K562 (cell line): ENCODE data around the gene CZIB. TPM values are rescaled to one million over a fixed set of nuclear protein-coding genes. Genes with fewer than 3 reads are reported as not detected.
"Not testable (repeated sequence)": the region's sequence is repeated elsewhere in the genome, so short reads cannot be mapped to it uniquely, and the experiment has no call there.

Source experiments
- ATAC-seq: fragments of 200-7000 bp; cut with Tn5 transposase; 3 replicates; pipeline ENCODE4 v1.9.1; 2020; ENCODE audit warnings: moderate library complexity
- BruUV-seq: library from RNA; stranded (reverse); fragments of 400-500 nt; replicated peaks from 2 replicates; lab custom pipeline; 2021; lab: Mats Ljungman, UMichigan
- CTCF ChIA-PET: fragments of 300-600 bp; formaldehyde crosslinking; extraction: SDS; loops from one replicate; lab custom pipeline; 2021; ENCODE audit warnings: low intra/inter-chr PET ratio; lab: Yijun Ruan, JAX
- POLR2A ChIA-PET: fragments of 300-600, 350-650 bp; sonication (Branson Sonifier 250); formaldehyde crosslinking; extraction: SDS; loops from one replicate; lab custom pipeline; 2021; ENCODE audit warnings: antibody characterized with exemption, inconsistent platforms; lab: Yijun Ruan, JAX
- DNase-seq, 4 experiments: peaks; one replicate each; pipeline versions ENCODE4 v3.0.0 to v3.0.0-alpha.2; 2011 to 2018; ENCODE audit warnings: low spot score in 3 of 4, mixed read lengths in 3 of 4; ENCODE audit errors: extremely low read depth in 1 of 4
- FAIRE-seq: peaks from 2 replicates; lab custom pipeline; 2011; peaks lifted over from hg19 to GRCh38; lab: Jason Lieb, UNC
- H2AFZ ChIP-seq: 2 replicates; pipeline ENCODE4 v1.6.0; 2011; ENCODE audit warnings: low read depth, low read length, control low read depth, inconsistent platforms
- H3K27ac ChIP-seq: fragments of 200-600 bp; 3 replicates; pipeline ENCODE4 v1.8.0; 2011; ENCODE audit warnings: low read depth, mild to moderate bottlenecking, control low read depth, inconsistent platforms, low read length, moderate library complexity, mixed read lengths; ENCODE audit errors: extremely low read depth
- H3K27me3 ChIP-seq, 2 experiments: fragments of 300-600 bp in 1 of 2; 2 replicates in 1 of 2; 3 replicates in 1 of 2; pipeline versions ENCODE4 v1.6.0 to v1.8.0; 2011; ENCODE audit warnings: inconsistent platforms in 2 of 2, low read length in 2 of 2, mild to moderate bottlenecking in 1 of 2, mixed read lengths in 1 of 2, moderate library complexity in 1 of 2; ENCODE audit not compliant: control insufficient read depth in 2 of 2, insufficient read depth in 2 of 2
- H3K36me3 ChIP-seq: fragments of 300-600 bp; 3 replicates; pipeline ENCODE4 v1.8.0; 2011; ENCODE audit warnings: mild to moderate bottlenecking, low read length, inconsistent platforms; ENCODE audit not compliant: control insufficient read depth, insufficient read depth
- H3K4me1 ChIP-seq, 2 experiments: fragments of 200-600 bp in 1 of 2; replicated peaks in 1 of 2; 2 replicates in 1 of 2; 3 replicates in 1 of 2; pipeline versions ENCODE4 v1.5.1 to v1.8.0; 2011; ENCODE audit warnings: inconsistent platforms in 2 of 2, low read length in 2 of 2, mild to moderate bottlenecking in 1 of 2, mixed read lengths in 1 of 2, moderate library complexity in 1 of 2; ENCODE audit not compliant: control insufficient read depth in 2 of 2, insufficient read depth in 2 of 2
- H3K4me2 ChIP-seq: 2 replicates; pipeline ENCODE4 v1.6.1; 2011; ENCODE audit warnings: low read length, control low read depth, inconsistent platforms, mixed read lengths; ENCODE audit not compliant: insufficient read depth
- H3K4me3 ChIP-seq: fragments of 200-600 bp; sonication (generic), shearing (Covaris generic); 2 replicates; pipeline ENCODE4 v1.5.1; 2016; ENCODE audit warnings: control low read depth, inconsistent platforms
- H3K79me2 ChIP-seq: fragments of 200-600 bp; 3 replicates; pipeline ENCODE4 v1.8.0; 2011; ENCODE audit warnings: low read length, inconsistent platforms; ENCODE audit not compliant: control insufficient read depth, insufficient read depth
- H3K9ac ChIP-seq, 2 experiments: 2 replicates each; pipeline versions ENCODE4 v1.6.0 to v1.6.1; 2011; ENCODE audit warnings: low read depth in 2 of 2, low read length in 2 of 2, control low read depth in 1 of 2, inconsistent platforms in 1 of 2, mild to moderate bottlenecking in 1 of 2, mixed read lengths in 1 of 2; ENCODE audit not compliant: insufficient read depth in 1 of 2
- H3K9me1 ChIP-seq: one replicate; pipeline ENCODE4 v1.6.0; 2011; ENCODE audit warnings: inconsistent platforms, mild to moderate bottlenecking, low read length, moderate library complexity; ENCODE audit not compliant: control insufficient read depth, insufficient read depth
- H3K9me3 ChIP-seq: replicated peaks from 2 replicates; pipeline ENCODE4 v1.5.1; 2011; ENCODE audit warnings: low read depth, low read length, inconsistent platforms; ENCODE audit not compliant: control insufficient read depth, insufficient read depth
- H4K20me1 ChIP-seq: replicated peaks from 2 replicates; pipeline ENCODE4 v1.6.1; 2011; ENCODE audit warnings: low read length, inconsistent platforms, mixed read lengths; ENCODE audit not compliant: control insufficient read depth, insufficient read depth
- ARNT ChIP-seq, 2 experiments: fragments of 450-650 bp; IDR thresholded peaks; 2 replicates each; pipeline ENCODE4 v1.6.1; 2016; ENCODE audit warnings: mild to moderate bottlenecking in 1 of 2
- CBX1 ChIP-seq: sonication (generic); IDR thresholded peaks from 2 replicates; pipeline ENCODE4 v1.6.1; 2016; ENCODE audit warnings: antibody characterized with exemption, low read depth, mild to moderate bottlenecking
- CBX5 ChIP-seq: IDR thresholded peaks from 2 replicates; pipeline ENCODE4 v1.6.1; 2014; ENCODE audit warnings: low read depth, borderline replicate concordance
- DPF2 ChIP-seq: fragments of 450-650 bp; IDR thresholded peaks from 2 replicates; pipeline ENCODE4 v1.6.1; 2016
- HLTF ChIP-seq: fragments of 450-650 bp; IDR thresholded peaks from 2 replicates; pipeline ENCODE4 v1.6.1; 2016
- TRIM28 ChIP-seq: fragments of 450-650 bp; IDR thresholded peaks from 2 replicates; pipeline ENCODE4 v1.6.1; 2017
- XRCC3 ChIP-seq: fragments of 450-650 bp; IDR thresholded peaks from 2 replicates; pipeline ENCODE4 v1.6.1; 2017; ENCODE audit warnings: mild to moderate bottlenecking, moderate library complexity
- ZFP36 ChIP-seq: fragments of 150-350 bp; IDR thresholded peaks from 2 replicates; pipeline ENCODE4 v1.6.1; 2018; ENCODE audit warnings: low read length, low read depth; ENCODE audit not compliant: partially characterized antibody
- ZNF384 ChIP-seq: IDR thresholded peaks from 2 replicates; pipeline ENCODE4 v1.6.1; 2012; ENCODE audit warnings: low read depth, low read length, improper control_type of control experiment
- WGBS: fragments of 100-300 bp; shearing (Covaris generic); methylation state at CpG from one replicate; pipeline ENCODE4 v1.1.6; 2016; ENCODE audit warnings: low coverage, mixed read lengths; ENCODE audit not compliant: insufficient coverage; ENCODE audit errors: missing lambda C conversion rate; 5-methylcytosine and 5-hydroxymethylcytosine counted together
- in situ Hi-C: fragments of 300-500 bp; cut with MboI; formaldehyde crosslinking; loops from 4 replicates; pipeline ENCODE4 v1.15.0; 2018; ENCODE audit warnings: inconsistent platforms, mixed read lengths
- intact Hi-C: fragments of 100-400 bp; cut with micrococcal nuclease; formaldehyde crosslinking; loops from 2 replicates; pipeline ENCODE4 v1.14.2; 2022
- polyA plus RNA-seq, 8 experiments: library from polyadenylated mRNA; depleted of rRNA in 4 of 8; stranded (reverse) in 5 of 8; unstranded in 3 of 8; fragments of >200 nt; fragmentation: Nextera tagmentation in 2 of 8; fragmentation: Illumina TruSeq in 1 of 8; extraction: Ambion mirVana in 2 of 8; extraction: Trizol in 1 of 8; gene quantifications; 2 replicates each; pipeline versions ENCODE4 v1.2.1 to v1.2.3, GENCODE V29; 2011 to 2014; ENCODE audit warnings: inconsistent platforms in 1 of 8, missing spikeins in 1 of 8
- total RNA-seq, 7 experiments: library from RNA; depleted of rRNA in 6 of 7; stranded (reverse); fragments of >200 nt in 6 of 7; fragmentation: Illumina TruSeq in 2 of 7; extraction: Trizol in 2 of 7; gene quantifications; 2 replicates each; pipeline versions ENCODE4 v1.2.1 to v1.2.3, GENCODE V29; 2011 to 2021; ENCODE audit warnings: low replicate concordance in 1 of 7
- TF ChIP-seq, protein P1 (sequence below): fragments of 450-650 bp; IDR thresholded peaks from 2 replicates; pipeline ENCODE4 v1.6.1; 2018; ENCODE audit warnings: mild to moderate bottlenecking, low read depth; ENCODE audit not compliant: partially characterized antibody

CZIB gene
- total and polyA plus RNA-seq, 9 of the 15 experiments (the other 6 are each of a cell fraction or from before 2014, with no cell fraction given) = 52.6 to 111 (median 80.0) TPM

DNA sequence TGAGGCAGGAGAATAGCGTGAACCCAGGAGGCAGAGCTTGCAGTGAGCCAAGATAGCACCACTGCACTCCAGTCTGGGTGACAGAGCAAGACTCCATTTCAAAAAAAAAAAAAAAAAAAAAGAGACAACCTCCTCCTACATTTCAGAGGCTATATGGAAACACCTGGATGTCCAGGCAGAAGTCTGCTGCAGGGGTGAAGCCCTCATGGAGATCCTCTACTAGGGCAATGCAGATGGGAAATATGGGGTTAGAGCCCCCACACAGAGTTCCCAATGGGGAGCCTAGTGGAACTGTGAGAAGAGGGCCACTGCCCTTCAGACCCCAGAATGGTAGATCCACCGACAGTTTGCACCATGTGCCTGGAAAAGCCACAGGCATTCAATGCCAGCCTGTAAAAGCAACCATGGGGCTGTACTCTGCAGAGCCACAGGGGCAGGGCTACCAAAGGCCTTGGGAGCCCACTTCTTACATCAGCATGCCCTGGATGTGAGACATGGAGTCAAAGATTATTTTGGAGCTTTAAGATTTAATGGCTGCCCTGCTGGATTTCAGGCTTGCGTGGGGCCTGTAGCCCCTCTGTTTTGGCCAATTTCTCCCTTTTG, 14.2 kb downstream of the CZIB start (continued):
- TF ChIP-seq, protein P1, sequence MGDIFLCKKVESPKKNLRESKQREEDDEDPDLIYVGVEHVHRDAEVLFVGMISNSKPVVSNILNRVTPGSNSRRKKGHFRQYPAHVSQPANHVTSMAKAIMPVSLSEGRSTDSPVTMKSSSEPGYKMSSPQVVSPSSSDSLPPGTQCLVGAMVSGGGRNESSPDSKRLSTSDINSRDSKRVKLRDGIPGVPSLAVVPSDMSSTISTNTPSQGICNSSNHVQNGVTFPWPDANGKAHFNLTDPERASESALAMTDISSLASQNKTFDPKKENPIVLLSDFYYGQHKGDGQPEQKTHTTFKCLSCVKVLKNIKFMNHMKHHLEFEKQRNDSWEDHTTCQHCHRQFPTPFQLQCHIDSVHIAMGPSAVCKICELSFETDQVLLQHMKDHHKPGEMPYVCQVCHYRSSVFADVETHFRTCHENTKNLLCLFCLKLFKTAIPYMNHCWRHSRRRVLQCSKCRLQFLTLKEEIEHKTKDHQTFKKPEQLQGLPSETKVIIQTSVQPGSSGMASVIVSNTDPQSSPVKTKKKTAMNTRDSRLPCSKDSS = peak; percentile 96
- 0 out of 4 replicates have a peak, but pooled peaks of 1 of the 2 experiments have one; percentile 60 for TF ChIP-seq ARNT (IDR thresholded peaks at IDR 0.05)
- TF ChIP-seq CBX5 = peak; percentile 99
- 0 out of 2 replicates have a peak, but pooled peaks have one; percentile 24 for TF ChIP-seq DPF2
- TF ChIP-seq CBX1 = peak; percentile 95
- TF ChIP-seq ZNF384 = peak; percentile 37; the same call in 1 of the 2 replicates
- TF ChIP-seq HLTF = peak; percentile 96
- TF ChIP-seq XRCC3 = 0 out of 2 replicates have a peak, but pooled peaks have one; percentile 76
- TF ChIP-seq TRIM28 = peak; percentile 99

DNA sequence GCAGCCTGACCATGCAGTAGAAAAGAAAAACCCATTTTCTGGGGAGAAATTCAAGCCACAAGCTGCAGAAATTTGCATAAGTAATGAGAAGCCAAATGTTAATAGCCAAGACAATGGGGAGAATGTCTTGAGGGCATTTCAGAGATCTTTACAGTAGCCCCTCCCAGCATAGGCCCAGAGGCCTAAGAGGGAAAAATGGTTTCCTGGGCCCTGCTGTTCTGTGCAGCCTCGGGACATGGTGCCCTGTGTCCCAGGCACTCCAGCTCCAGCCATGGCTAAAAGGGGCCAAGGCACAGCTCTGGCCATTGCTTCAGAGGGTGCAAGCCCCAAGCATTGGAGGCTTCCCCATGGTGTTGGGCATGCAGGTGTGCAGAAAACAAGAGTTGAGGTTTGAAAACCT, 14.9 kb downstream of the CZIB start:
- H4K20me1 ChIP-seq, H2AFZ ChIP-seq, DNase-seq, BruUV-seq, ATAC-seq, H3K4me3 ChIP-seq, H3K79me2 ChIP-seq, H3K27me3 ChIP-seq, FAIRE-seq, POLR2A ChIA-PET, H3K4me1 ChIP-seq, CTCF ChIA-PET, H3K27ac ChIP-seq, in situ Hi-C loops, H3K4me2 ChIP-seq, H3K9me1 ChIP-seq, intact Hi-C loops, H3K9ac ChIP-seq: not testable (repeated sequence)
- H3K9me3 ChIP-seq = peaks cover 19% of the 10 kb centered on the region
- 83% methylated on average over 1 of the region's 1 CpG for WGBS
- TF ChIP-seq ZFP36 = peak; percentile 47
- TF ChIP-seq, all 486 proteins: peak for 1; not testable (repeated sequence) for 485
- peaks cover 56% of the 10 kb centered on the region; the same call in 2 of the 3 replicates for H3K36me3 ChIP-seq
